HG02981 (cell line): ENCODE measurements around the gene TCF4.

Source experiments
- ATAC-seq: cut with Tn5 transposase; IDR thresholded peaks from one replicate; pipeline ENCODE4 v1.9.1; 2021; ENCODE audit warnings: mild to moderate bottlenecking, moderate library complexity; ENCODE audit not compliant: unreplicated experiment

Gene TCF4

DNA sequence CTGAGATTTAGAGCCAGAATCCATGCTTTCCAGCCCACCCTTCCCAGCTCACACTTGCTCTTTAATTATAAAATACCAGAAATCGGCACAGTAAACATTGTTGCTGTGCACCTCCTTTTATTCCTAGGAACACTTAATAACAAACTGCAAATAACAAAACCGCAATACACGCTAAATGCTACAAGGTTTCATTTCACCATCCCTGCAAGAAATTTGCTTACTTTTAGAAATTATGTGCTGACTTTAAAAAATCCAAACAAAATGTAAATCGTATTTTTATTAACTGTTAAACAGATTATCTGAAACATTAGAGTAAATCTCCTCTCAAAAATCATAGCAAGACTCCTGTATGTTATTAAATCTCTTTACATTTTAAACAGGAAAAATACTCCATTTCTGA is 79.3 kb downstream of the TCF4 start:
- no peak for ATAC-seq

DNA sequence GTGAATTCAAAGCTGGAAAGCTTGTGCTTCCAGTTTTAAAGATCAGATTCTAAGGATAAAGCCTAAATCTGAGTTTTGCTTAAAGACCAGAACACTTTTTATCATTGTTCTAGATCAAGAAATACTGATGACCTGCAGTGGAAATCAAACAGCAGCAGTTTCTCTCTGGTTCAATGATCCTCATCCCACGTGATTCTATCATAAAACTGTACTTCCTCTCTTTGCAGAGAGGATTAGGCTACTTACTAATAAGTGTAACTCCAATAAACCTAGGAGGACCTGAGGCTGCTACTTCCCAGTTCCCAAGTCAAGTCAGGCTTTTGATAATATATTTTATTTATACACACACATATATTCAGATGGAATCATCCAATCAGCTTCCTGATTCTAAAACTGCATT is 81.9 kb downstream of the TCF4 start:
- no peak for ATAC-seq

DNA sequence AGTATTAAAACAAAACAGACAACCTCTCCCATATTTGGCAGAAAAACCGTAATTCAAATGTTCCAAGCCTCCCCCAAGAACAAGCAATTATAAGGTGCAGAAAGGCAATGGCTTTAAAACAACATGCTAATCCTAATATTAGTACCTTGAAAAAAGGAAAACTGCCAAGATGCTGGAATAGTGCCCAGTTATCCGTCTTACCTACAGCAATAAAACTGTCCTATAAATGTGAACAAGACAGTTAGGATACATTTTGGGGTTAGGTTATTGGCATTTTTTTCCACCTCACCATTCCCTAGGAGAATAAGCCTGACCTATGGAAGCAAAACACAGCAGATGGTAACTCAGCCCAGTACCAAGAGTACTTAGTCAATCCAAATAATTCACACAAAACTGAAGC is 83.2 kb downstream of the TCF4 start:
- ATAC-seq = no peak

DNA sequence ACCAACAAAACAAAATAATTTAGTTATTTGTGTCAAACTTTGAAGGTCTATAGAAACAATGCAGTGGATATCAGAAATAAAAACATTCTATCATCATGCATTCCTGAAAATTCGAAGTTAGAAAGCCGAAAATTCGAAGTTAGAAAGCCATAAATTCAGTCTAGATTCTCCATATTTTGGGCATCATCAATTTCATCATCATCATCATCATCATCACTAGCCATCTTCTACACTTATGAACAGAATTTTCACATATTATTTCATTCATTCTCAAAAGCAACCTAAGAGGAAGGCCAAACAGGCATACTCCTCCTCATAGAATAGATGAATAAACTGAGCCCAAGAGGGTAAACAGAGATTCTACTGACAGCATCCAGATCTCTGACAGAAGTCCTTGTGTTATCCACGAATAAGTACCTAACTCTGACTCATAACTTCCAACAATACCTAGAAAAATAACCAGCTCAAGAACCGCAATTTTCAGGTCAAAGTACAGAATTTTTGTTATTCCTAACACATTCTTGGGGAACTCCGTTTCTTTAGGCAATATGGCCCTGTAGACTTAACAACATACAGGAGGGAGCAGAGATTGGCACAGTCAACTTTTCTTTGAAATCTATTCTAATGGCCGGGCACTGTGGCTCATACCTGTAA is 84.7 kb downstream of the TCF4 start:
- no peak for ATAC-seq

DNA sequence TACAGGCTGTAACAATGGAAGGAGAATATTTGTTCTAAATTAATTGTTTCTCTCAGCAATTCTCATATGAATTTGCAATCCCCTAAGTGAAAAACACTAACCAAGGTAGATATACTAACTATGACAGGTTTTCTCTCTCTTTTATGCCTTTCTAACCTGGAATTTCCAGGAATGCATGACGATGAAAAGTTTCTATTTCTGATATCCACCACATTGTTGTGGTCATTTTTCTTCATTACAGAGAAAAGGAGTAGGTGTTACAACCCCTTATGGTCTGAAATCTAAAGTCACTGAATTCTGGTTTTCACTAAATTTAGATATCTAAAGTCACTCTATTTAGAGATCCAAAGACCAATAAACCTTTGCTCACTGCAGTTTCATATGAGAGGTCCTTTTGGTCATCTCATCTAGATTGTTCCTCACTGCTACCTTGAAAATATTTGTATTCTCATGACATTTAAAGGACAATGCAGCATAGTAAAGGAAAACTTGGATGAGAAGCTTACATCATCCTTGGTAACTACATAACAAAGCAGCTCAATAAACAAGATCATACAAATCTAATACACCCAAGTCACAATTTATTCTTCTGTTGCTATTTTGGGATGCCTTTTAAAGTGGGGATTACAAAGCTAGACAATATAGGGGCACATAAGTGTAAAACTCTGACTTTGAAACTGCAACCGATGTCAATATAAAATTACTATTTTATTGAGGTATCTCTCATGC is 85.8 kb downstream of the TCF4 start:
- no peak for ATAC-seq

DNA sequence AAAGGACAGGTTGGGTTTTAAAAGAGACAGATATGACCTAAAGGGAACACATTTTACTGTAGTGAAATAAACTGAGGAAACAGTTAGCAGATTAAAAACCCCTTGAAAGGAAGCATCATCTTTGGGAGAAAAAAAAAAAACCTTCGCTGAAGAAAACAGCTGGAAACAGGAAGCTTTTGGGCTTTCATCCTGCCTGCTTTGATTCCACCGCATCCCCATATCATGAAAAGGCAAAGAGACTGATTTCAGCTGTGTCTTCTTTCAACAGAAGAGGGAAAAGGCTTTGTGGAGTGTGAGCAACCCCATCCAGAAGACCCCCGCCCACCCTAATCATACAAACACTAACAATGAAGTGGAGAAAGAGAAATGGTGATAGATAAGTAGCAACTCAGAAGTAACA is 86.4 kb downstream of the TCF4 start:
- ATAC-seq = no peak

DNA sequence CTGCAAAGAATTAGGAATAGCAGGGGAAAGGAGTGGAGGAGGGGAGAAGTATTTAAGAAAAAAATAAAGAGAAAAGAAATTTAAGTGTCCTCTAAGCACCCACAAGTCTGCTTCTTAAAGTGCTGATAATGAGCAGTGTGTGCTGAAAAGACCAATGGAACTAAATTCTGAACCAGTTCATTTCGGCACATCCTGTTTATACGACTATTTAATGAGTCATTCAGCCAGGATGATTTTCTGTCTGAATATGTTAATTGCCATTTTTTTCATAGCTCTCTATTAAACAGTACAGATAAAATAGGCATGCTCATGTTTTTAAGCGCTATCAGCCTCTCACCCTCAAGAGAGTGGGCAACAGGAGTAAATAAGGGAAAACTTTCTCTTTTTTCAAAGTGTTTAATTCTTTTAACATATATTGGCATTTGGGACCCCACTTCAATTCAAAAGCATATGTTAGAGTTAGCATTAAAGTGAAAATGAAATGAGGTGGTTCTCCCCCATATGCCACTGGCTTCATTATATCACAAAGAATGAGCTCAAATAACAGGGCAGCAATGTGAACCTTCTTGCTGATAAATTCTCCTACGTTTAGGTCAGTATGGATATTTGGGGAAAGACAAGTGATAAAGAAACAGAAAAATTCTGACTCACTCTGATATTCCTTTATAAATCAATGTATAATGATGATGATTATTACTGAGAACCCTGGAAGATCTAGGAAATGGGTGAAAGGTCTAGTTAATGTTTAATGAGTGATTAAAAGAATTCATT is 87.5 kb downstream of the TCF4 start:
- no peak for ATAC-seq

DNA sequence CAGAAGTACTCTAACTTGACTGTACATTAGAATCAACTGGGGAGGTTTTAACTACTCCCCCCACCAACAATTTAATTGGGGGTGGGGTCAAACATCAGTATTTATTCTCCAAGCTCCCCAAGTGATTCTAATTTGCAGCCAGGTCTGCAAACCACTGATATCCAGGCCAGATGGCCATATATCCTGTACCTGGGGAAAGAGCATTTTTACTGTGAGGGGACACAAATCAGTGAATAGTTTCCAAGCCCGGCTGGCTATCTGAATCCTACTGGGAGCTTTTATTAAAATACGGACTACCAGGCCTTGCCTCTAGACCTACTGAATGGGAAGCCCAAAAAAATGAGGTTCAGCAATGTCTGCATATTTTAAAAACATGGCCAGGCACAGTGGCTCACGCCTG is 88.5 kb downstream of the TCF4 start:
- ATAC-seq = no peak

DNA sequence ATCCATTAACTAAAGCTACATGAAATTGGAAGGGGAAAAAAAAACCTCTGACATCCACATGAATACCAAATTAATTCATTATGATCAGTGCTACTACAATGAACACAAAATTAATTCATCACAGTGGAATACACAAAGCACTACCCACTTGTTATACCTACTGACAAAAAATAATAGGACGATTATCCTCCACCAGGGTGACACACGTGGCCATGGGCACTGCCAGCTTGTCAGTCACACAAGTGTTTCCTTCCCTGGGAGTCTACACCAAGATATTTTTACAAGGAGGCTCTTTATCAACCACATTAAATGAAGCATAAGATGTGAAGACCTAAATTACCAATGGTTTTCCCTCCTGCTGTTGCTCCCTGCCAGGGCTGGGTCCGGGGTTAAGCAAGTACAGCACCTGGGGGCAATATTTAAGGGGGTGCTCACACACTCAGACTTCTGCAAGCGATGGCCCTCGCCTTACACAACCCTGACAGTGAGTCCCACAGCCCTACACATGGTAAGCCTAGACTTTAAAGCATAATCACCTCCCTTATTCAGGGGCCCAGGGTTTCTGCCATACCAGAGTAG is 90.1 kb downstream of the TCF4 start:
- ATAC-seq = no peak

DNA sequence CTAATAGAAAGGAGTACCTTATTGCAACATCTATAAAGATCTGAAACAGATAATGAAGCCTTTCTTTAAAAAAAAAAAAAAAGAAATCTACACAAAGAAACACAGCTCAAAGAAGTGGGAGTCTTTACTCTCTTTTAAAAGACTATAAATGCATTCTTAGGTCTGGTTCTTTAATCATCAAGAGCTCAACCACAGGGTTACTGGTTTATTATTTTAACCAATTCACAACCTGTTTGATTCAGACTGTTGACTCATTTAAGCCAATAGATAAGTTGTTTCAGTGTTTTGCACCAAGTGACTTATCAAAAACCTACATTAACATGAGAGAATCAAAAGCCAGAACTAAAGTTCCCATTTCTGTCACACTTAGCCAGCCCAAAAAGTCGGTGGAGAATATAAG is 93.1 kb downstream of the TCF4 start:
- ATAC-seq = no peak

DNA sequence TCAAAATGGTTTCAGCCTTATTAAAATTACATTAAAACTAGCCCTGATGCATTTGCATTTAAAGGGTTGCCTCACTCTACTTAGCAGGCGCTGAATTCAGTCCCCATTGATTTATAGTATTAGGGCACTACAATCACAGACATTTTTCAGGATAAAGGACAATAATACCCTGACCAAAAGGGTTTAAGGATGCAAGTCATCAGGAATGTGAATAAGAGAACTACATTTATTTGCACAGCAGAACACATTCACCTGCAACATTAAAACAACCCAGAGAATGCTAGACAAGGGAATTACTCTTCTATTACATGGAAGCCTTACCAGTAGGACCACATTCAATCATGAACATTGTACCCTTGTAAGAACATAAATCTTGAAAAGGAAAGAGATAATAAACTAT is 93.6 kb downstream of the TCF4 start:
- ATAC-seq = no peak

DNA sequence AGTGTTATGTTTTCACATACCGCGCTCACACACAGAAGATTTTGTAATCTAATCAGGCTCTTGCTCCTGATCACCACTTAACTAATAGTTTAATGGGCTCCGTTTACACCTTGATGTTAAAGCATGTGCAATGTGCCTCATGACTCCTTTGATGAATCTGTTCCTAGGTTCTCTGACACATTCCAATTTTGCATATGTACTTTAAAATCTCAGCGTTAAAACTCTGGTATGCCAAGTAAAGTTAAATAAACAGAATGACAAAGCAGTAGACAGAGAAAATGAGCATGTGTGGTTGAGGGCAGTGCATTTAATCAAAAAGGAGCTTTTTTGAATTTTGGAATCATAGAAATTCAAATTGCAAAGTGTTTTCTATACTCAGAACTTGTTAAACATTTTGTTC is 96.4 kb downstream of the TCF4 start:
- no peak for ATAC-seq

DNA sequence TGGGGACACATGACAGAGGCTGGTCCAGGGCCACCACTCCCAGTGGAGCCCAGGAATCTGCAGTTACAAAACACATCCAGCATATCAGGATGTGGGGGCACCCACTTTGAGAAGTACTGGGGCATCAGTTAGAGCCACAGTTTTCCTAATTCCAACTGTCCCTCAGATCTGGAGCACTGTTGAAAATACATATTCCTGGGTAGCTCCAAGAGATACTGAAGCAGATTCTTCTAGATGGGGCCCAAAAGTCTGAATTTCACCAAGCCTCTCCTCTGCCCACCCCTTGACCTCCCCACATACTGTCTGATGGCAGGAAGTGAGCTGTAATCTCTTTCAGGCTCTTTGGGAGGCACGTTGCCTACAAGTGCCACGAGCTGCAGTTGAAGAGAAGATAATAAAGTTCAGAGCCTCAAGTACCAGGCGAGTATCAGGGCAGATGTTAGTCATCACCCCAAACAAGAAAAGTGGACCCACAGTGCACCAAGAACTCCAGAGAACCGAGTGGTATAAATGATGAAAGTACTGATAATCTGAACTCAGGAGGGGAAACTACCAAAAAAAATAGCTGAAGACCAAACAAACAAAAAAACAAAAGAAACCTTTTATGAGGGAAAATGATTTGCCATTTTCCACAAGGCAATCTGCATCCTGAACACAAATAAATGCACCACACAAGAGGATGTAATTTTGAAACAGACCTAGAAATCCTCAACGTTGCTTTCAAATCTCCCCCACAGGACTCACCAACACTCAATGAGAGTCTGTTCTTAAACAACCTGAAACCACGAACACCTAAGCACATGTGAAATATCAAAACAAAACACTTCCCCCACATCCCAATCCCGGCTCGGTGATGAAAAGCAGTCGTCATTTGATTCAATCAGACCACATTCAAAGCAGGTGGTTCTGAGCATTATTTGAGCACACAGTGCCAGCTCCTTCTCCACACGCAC is 98.7 kb downstream of the TCF4 start:
- peak; percentile 71 for ATAC-seq

DNA sequence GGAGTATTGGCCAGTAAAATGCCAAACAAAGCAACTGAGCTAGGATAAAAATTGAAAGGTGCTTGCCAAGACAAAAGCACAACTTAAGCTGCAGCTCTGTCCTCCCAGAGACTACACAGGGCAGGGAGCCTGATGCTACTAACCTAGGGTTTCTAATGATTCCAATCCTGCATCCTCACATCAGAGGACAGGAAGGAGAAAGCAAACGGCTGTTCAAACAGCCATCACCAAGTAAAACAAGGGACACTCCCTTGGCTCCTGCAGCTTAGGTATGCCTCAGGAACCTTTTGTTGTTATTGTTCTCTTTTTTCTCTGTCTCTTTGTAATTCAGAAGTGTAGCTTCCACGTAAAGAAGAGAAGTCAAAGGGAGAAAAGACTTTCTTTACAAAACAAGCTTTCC is 99.5 kb downstream of the TCF4 start:
- no peak for ATAC-seq

DNA sequence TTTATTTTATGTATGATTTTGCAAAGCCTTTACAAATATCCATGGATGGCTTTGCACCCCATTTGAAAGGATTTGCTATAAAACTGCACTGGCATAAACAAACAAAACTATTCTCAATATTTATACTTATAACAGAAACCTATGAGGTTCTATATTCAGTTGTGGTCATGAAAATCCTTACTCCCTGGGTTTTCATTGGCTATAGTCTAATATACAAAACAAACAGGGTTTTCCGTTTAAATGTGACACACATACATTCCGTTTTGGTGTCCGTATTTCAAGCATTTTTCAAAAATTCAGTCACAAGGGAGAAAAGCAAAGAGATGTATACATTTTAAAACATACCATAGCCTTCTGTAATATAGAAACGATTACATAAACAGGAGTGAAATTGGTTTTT is 100.0 kb downstream of the TCF4 start:
- ATAC-seq = no peak

DNA sequence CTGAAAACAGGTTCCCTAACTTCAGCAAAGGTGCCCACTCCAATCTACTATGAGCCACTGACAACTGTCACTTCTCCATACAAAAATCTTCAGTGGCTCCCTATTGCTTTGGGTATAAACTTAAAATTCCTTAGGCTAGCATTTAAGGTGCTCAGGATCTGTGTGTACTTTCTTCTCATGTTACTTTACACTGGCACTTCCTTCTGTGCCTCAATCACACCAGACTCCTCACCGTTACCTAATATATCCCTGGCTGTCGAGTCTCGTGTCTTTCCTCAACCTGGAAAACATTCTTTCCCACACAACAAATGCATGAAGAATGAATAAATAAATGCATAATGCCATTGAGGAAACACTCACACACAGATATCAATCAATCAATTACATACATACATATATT is 101.1 kb downstream of the TCF4 start:
- no peak for ATAC-seq

DNA sequence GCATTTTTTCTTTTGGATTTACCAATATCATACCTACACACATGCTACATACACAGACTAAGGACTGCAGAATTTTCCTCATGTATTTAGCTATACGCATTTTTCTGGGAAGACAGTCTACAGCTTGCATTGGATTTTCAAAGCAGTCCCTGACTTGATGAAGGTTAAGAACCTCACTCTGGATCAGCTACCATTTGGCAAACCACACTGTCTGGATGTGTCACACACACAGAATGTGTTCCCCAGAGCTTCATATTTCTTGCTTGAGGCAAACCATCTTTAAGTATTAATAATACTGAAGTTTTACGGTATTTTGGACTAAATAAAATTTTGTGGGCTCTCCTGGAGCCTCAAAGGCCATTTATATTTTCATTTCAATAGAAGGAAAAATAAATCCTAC is 102.3 kb downstream of the TCF4 start:
- ATAC-seq = no peak

DNA sequence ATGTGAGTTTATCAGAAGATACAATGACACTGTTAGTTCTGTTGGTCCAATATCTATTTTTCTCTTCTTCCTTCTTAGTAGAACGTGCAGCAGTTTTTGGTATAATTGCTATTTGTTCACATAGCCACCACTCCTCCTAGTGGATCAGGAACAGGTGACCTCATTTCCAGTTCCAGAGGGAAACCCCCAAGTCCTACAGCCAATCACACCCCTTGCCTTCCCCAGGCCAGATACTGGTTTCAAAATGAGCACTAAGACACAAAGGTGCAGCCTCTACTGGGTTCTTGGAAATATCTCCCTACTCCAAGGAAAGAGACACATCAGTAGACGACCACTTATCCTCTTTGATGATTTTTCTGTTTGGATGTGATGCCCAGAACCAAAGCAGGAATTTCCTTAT is 103.2 kb downstream of the TCF4 start:
- no peak for ATAC-seq

DNA sequence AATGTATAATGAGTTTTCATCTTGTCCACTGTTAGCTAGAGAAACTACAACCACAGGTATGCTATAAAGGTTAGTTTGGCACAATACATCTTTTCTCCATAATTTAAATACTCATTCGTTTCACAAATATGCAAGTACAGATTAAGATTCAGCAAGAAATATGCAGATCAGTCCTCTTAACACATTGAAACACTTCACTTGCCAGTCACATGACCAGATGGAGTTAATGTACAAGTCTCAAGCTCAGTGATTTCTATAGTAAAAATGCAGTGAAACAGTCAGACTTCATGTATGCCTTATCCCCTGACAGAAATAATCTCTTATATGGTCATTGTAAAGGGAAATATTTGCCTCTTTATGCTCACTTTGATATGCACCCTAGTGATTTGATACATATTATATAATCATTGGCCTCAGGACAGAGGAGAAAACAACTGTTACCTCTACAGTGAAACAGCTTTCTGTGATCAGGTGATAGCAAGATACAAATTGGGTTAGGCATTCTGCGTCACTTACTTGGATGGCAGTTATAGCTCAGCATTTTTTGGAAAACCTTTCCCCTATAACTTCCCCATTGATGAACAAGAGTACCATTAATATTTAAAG is 104.6 kb downstream of the TCF4 start:
- ATAC-seq = no peak
